GM23338 (cell line): Measurements from ENCODE around the gene SARM1. TPM values are rescaled to one million over a fixed set of nuclear protein-coding genes. Genes with fewer than 3 reads are reported as not detected.

Experiments
- ATAC-seq: fragments of 200-7000 bp; cut with Tn5 transposase; 3 replicates; pipeline ENCODE4 v1.9.1; 2020
- DNase-seq: peaks from one replicate; pipeline ENCODE4 v3.0.0-alpha.2; 2015; ENCODE audit warnings: low spot score
- H2AFZ ChIP-seq: fragments of 200-600 bp; sonication (generic); 2 replicates; pipeline ENCODE4 v1.8.0; 2016; ENCODE audit warnings: antibody characterized with exemption, mild to moderate bottlenecking, moderate library complexity
- H3F3A ChIP-seq: fragments of 200-600 bp; sonication (generic); replicated peaks from 2 replicates; pipeline ENCODE4 v1.8.0; 2017; ENCODE audit warnings: antibody characterized with exemption, mixed run types, low read depth
- H3K27ac ChIP-seq: fragments of 200-600 bp; sonication (generic); 2 replicates; pipeline ENCODE4 v1.6.1; 2016; ENCODE audit warnings: low read depth
- H3K27me3 ChIP-seq: fragments of 200-600 bp; sonication (generic); 2 replicates; pipeline ENCODE4 v1.8.0; 2016; ENCODE audit warnings: mild to moderate bottlenecking, mixed run types, moderate library complexity; ENCODE audit not compliant: insufficient read depth
- H3K36me3 ChIP-seq: fragments of 200-600 bp; sonication (generic); 2 replicates; pipeline ENCODE4 v1.8.0; 2016; ENCODE audit warnings: mild to moderate bottlenecking; ENCODE audit not compliant: insufficient read depth
- H3K4me1 ChIP-seq: fragments of 200-600 bp; sonication (generic); 2 replicates; pipeline ENCODE4 v1.8.0; 2016; ENCODE audit warnings: mild to moderate bottlenecking, moderate library complexity; ENCODE audit not compliant: insufficient read depth
- H3K4me2 ChIP-seq: fragments of 200-600 bp; sonication (generic); 2 replicates; pipeline ENCODE4 v1.7.1; 2017; ENCODE audit warnings: mixed run types
- H3K4me3 ChIP-seq: fragments of 200-600 bp; sonication (generic); 2 replicates; pipeline ENCODE4 v1.6.1; 2016; ENCODE audit warnings: mixed run types
- H3K79me2 ChIP-seq: fragments of 200-600 bp; sonication (generic); replicated peaks from 2 replicates; pipeline ENCODE4 v1.8.0; 2017; ENCODE audit warnings: mild to moderate bottlenecking; ENCODE audit not compliant: insufficient read depth
- H3K9me2 ChIP-seq: fragments of 200-600 bp; sonication (generic); 2 replicates; pipeline ENCODE4 v1.8.0; 2017; ENCODE audit not compliant: insufficient read depth
- H4K20me1 ChIP-seq: fragments of 200-600 bp; sonication (generic); replicated peaks from 2 replicates; pipeline ENCODE4 v1.8.0; 2017; ENCODE audit warnings: mild to moderate bottlenecking; ENCODE audit not compliant: insufficient read depth
- H3K27ac Mint-ChIP-seq: 2 replicates; pipeline ENCODE4 v1.8.0; 2020; ENCODE audit warnings: inconsistent platforms, mild to moderate bottlenecking, moderate library complexity, mixed read lengths
- H3K27me3 Mint-ChIP-seq: 3 replicates; pipeline ENCODE4 v1.8.0; 2022; ENCODE audit warnings: low read depth, mild to moderate bottlenecking, moderate library complexity, mixed read lengths, inconsistent platforms; ENCODE audit not compliant: insufficient read depth, poor library complexity
- H3K36me3 Mint-ChIP-seq: 3 replicates; pipeline ENCODE4 v1.8.0; 2021; ENCODE audit warnings: low read depth, mild to moderate bottlenecking, inconsistent platforms, moderate library complexity, mixed read lengths
- H3K4me1 Mint-ChIP-seq: 3 replicates; pipeline ENCODE4 v1.8.0; 2020; ENCODE audit warnings: mild to moderate bottlenecking, inconsistent platforms, mixed read lengths
- H3K4me3 Mint-ChIP-seq: 3 replicates; pipeline ENCODE4 v1.8.0; 2021; ENCODE audit warnings: moderate library complexity, mild to moderate bottlenecking, inconsistent platforms, mixed read lengths
- H3K9me3 Mint-ChIP-seq: 3 replicates; pipeline ENCODE4 v1.8.0; 2020; ENCODE audit warnings: moderate library complexity, mild to moderate bottlenecking, inconsistent platforms, mixed read lengths
- CREB1 ChIP-seq: fragments of 250-450 bp; sonication (Bioruptor Pico); IDR thresholded peaks from 2 replicates; pipeline ENCODE4 v1.5.0; 2020; ENCODE audit warnings: low read depth, mild to moderate bottlenecking, moderate library complexity
- CTCF ChIP-seq, 2 experiments: fragments of 200-600 bp in 1 of 2; sonication (generic) in 1 of 2; conservative IDR thresholded peaks; 2 replicates each; pipeline versions ENCODE4 v1.5.1 to v1.6.1; 2016 to 2017; ENCODE audit warnings: antibody characterized with exemption in 2 of 2, low read depth in 2 of 2, mild to moderate bottlenecking in 2 of 2, moderate library complexity in 1 of 2
- EZH2 ChIP-seq: fragments of 200-600 bp; sonication (generic); IDR thresholded peaks from one replicate; pipeline ENCODE4 v1.8.0; 2017; ENCODE audit warnings: antibody characterized with exemption, mild to moderate bottlenecking, low read depth; ENCODE audit not compliant: unreplicated experiment
- JUNB ChIP-seq: IDR thresholded peaks from one replicate; pipeline ENCODE4 v1.6.1; 2016; ENCODE audit warnings: antibody characterized with exemption; ENCODE audit not compliant: unreplicated experiment
- NANOG ChIP-seq: IDR thresholded peaks from 2 replicates; pipeline ENCODE4 v1.6.1; 2016; ENCODE audit warnings: antibody characterized with exemption, borderline replicate concordance
- POLR2AphosphoS5 ChIP-seq: IDR thresholded peaks from 2 replicates; pipeline ENCODE4 v1.6.1; 2016; ENCODE audit warnings: antibody characterized with exemption, low read depth
- STAT1 ChIP-seq: IDR thresholded peaks from one replicate; pipeline ENCODE4 v1.6.1; 2016; ENCODE audit warnings: antibody characterized with exemption; ENCODE audit not compliant: unreplicated experiment
- ZNF114 ChIP-seq: fragments of 250-450 bp; sonication (Bioruptor Pico); IDR thresholded peaks from 2 replicates; pipeline ENCODE4 v1.5.0; 2020; ENCODE audit warnings: mild to moderate bottlenecking, moderate library complexity
- ZNF331 ChIP-seq: fragments of 250-450 bp; sonication (Bioruptor Pico); IDR thresholded peaks from 2 replicates; pipeline ENCODE4 v1.5.0; 2020; ENCODE audit warnings: low read depth, mild to moderate bottlenecking, moderate library complexity
- polyA plus RNA-seq: library from polyadenylated mRNA; unstranded; fragments of >200 nt; fragmentation: Nextera tagmentation; extraction: Ambion mirVana; gene quantifications from 2 replicates; pipeline ENCODE4 v1.2.1, GENCODE V29; 2016
- total RNA-seq: library from RNA; depleted of rRNA; stranded (reverse); fragments of >200 nt; shearing (Covaris generic); gene quantifications from 2 replicates; pipeline ENCODE4 v1.2.3, GENCODE V29; 2014
- TF ChIP-seq, protein P1 (sequence below): fragments of 250-450 bp; sonication (Bioruptor Pico); IDR thresholded peaks from 2 replicates; pipeline ENCODE4 v1.5.0; 2020; ENCODE audit warnings: mild to moderate bottlenecking, moderate library complexity

SARM1 gene
- total and polyA plus RNA-seq, 2 experiments from 2014 or later: 0.89 to 15.3 TPM

- no peak overlapping the region for H3K4me2 ChIP-seq
- Mint-ChIP-seq H3K36me3 (no peaks in the 10 kb centered on the region), H3K4me3 (no peak overlapping the region), H3K27ac (no peak overlapping the region), H3K27me3 (peaks cover 3% of the 10 kb centered on the region), H3K4me1 (no peaks in the 10 kb centered on the region), H3K9me3 (no peaks in the 10 kb centered on the region)
- no peaks in the 10 kb centered on the region for H3K79me2 ChIP-seq
- no peaks in the 10 kb centered on the region for H3K9me2 ChIP-seq
- no peak overlapping the region for H3K4me3 ChIP-seq
- H3K4me1 ChIP-seq: no peaks in the 10 kb centered on the region
- H3K27me3 ChIP-seq: no peaks in the 10 kb centered on the region
- no peak overlapping the region for H2AFZ ChIP-seq
- ATAC-seq (no peak), DNase-seq (no peak)
- no peak overlapping the region for H3K27ac ChIP-seq
- no peaks in the 10 kb centered on the region for H4K20me1 ChIP-seq
- TF ChIP-seq CTCF (conservative IDR thresholded peaks at IDR 0.05; ENCODE audit: low read depth in 2 of 2): no peak
- H3F3A ChIP-seq: no peaks in the 10 kb centered on the region
- H3K36me3 ChIP-seq: no peaks in the 10 kb centered on the region
Measured at GRCh38 chr17:28443901-28444638, 72.6 kb downstream of the SARM1 start.

GRCh38 chr17:28446716-28447395 lies 75.4 kb downstream of the SARM1 start:
- H2AFZ ChIP-seq: no peak overlapping the region
- TF ChIP-seq CREB1 (CRISPR knock-in tag) (no peak), ZNF331 (CRISPR knock-in tag) (no peak), CTCF (conservative IDR thresholded peaks at IDR 0.05; ENCODE audit: low read depth in 2 of 2) (no peak), EZH2 (no peak), NANOG (no peak), JUNB (no peak), ZNF114 (CRISPR knock-in tag) (no peak), STAT1 (no peak), POLR2AphosphoS5 (no peak)
- TF ChIP-seq, protein P1, sequence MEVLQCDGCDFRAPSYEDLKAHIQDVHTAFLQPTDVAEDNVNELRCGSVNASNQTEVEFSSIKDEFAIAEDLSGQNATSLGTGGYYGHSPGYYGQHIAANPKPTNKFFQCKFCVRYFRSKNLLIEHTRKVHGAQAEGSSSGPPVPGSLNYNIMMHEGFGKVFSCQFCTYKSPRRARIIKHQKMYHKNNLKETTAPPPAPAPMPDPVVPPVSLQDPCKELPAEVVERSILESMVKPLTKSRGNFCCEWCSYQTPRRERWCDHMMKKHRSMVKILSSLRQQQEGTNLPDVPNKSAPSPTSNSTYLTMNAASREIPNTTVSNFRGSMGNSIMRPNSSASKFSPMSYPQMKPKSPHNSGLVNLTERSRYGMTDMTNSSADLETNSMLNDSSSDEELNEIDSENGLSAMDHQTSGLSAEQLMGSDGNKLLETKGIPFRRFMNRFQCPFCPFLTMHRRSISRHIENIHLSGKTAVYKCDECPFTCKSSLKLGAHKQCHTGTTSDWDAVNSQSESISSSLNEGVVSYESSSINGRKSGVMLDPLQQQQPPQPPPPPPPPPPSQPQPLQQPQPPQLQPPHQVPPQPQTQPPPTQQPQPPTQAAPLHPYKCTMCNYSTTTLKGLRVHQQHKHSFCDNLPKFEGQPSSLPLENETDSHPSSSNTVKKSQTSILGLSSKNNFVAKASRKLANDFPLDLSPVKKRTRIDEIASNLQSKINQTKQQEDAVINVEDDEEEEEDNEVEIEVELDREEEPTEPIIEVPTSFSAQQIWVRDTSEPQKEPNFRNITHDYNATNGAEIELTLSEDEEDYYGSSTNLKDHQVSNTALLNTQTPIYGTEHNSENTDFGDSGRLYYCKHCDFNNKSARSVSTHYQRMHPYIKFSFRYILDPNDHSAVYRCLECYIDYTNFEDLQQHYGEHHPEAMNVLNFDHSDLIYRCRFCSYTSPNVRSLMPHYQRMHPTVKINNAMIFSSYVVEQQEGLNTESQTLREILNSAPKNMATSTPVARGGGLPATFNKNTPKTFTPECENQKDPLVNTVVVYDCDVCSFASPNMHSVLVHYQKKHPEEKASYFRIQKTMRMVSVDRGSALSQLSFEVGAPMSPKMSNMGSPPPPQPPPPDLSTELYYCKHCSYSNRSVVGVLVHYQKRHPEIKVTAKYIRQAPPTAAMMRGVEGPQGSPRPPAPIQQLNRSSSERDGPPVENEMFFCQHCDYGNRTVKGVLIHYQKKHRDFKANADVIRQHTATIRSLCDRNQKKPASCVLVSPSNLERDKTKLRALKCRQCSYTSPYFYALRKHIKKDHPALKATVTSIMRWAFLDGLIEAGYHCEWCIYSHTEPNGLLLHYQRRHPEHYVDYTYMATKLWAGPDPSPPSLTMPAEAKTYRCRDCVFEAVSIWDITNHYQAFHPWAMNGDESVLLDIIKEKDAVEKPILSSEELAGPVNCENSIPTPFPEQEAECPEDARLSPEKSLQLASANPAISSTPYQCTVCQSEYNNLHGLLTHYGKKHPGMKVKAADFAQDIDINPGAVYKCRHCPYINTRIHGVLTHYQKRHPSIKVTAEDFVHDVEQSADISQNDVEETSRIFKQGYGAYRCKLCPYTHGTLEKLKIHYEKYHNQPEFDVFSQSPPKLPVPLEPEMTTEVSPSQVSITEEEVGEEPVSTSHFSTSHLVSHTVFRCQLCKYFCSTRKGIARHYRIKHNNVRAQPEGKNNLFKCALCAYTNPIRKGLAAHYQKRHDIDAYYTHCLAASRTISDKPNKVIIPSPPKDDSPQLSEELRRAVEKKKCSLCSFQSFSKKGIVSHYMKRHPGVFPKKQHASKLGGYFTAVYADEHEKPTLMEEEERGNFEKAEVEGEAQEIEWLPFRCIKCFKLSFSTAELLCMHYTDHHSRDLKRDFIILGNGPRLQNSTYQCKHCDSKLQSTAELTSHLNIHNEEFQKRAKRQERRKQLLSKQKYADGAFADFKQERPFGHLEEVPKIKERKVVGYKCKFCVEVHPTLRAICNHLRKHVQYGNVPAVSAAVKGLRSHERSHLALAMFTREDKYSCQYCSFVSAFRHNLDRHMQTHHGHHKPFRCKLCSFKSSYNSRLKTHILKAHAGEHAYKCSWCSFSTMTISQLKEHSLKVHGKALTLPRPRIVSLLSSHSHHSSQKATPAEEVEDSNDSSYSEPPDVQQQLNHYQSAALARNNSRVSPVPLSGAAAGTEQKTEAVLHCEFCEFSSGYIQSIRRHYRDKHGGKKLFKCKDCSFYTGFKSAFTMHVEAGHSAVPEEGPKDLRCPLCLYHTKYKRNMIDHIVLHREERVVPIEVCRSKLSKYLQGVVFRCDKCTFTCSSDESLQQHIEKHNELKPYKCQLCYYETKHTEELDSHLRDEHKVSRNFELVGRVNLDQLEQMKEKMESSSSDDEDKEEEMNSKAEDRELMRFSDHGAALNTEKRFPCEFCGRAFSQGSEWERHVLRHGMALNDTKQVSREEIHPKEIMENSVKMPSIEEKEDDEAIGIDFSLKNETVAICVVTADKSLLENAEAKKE (CRISPR knock-in tag): no peak
- no peaks in the 10 kb centered on the region for H3K9me2 ChIP-seq
- no peak for ATAC-seq
- H3K36me3 ChIP-seq: no peaks in the 10 kb centered on the region
- H3K79me2 ChIP-seq: no peaks in the 10 kb centered on the region
- Mint-ChIP-seq H3K4me1 (0 out of 3 replicates have a peak, but pooled peaks cover 2% of the 10 kb centered on the region), H3K27me3 (no peaks in the 10 kb centered on the region), H3K9me3 (no peaks in the 10 kb centered on the region), H3K4me3 (no peak overlapping the region), H3K27ac (no peak overlapping the region), H3K36me3 (no peaks in the 10 kb centered on the region)
- H4K20me1 ChIP-seq: no peaks in the 10 kb centered on the region
- H3K4me2 ChIP-seq: no peak overlapping the region
- no peak overlapping the region for H3K27ac ChIP-seq
- DNase-seq: no peak
- no peak overlapping the region for H3K4me3 ChIP-seq
- H3K27me3 ChIP-seq: no peaks in the 10 kb centered on the region
- no peaks in the 10 kb centered on the region for H3F3A ChIP-seq
- no peaks in the 10 kb centered on the region for H3K4me1 ChIP-seq
